GM18520 (cell line): ENCODE measurements around the gene ASMT.
"Not testable (repeated sequence)": the region's sequence is repeated elsewhere in the genome, so short reads cannot be mapped to it uniquely, and the experiment has no call there.

ENCODE experiments used
- ATAC-seq: cut with Tn5 transposase; IDR thresholded peaks from one replicate; pipeline ENCODE4 v1.9.1; 2021; ENCODE audit not compliant: unreplicated experiment

ASMT gene

DNA sequence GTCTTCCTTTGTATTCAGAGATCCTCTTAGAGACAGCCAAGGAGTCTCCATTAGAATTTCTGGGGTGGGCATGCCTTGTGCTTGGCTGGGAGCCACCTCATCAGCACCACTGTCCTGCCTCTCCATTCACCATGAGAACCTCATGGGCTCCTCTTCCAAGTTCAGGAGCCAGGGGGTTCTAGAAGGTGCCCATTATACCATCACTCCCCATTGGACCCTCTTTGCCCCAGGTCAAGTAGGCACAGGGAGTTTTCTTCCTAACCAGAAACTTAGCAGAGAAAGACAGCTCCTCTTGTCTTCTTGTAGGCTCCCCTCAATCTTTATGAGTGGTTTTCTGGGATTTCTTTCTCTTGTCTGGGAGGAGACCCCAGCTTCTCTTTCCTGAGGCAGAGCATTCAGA, 31.1 kb downstream of the ASMT start:
- ATAC-seq: no peak

DNA sequence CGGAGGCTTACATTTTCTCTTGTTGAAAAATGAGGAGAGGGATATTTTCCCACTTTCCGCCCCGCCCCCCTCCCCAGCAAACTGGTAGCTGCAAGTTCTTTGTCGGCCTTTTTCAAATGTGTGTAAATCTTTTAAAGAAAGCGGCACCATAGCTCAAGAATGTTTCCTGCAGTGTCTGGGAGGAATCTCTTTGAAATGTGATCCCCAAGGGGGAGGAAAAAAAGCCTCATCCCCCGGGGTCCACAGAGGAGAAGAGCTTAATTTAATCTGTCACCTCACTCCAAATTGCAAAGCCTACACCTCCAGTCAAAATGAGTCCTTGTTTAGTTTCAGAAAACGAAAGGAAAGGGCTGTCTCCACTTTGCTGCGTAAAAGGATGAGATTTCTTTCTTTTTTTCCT, 34.8 kb downstream of the ASMT start:
- ATAC-seq: no peak

DNA sequence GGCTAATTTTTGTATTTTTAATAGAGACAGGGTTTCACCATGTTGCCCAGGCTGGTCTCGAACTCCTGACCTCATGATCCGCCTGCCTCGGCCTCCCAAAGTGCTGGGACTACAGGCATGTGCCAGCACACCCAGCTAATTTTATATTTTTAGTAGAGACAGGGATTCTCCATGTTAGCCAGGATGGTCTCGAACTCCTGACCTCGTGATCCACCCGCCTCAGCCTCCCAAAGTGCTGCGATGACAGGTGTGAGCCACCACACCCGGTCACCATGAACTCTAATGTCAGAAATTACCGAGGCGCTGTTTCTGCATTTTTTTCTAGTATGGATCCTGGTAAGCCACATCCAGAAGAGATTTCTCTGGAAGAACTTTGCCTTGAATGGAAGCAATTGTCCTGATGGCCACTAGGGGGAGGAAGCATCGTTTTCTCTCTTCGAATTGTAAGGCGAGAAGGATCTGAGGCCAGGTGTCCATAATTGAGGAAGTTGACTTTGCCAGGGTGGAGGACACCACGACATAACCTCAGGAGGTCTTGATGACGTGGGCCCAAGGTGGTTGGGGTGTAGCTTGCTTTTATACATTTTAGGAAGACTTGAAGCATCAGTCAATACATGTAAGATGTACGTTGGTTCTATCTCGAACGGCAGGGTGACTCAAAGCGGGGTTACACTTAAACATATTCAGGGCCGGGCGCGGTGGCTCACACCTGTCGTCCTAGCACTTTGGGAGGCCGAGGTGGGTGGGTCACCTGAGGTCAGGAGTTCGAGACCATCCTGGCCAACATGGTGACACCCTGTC, 37.4 kb downstream of the ASMT start:
- not testable (repeated sequence) for ATAC-seq

DNA sequence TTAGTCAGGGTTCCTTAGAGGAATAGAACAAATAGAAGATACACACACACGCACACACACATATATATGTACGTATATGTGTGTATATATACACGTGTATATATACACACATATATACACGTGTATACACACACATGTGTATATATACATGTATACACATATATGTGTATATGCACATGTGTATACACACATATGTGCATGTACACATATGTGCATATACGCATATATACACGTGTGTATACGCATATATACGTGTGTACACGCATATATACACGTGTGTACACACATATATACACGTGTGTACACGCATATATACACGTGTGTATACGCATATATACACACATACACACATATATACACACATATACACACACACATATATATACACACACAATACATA, 41.5 kb downstream of the ASMT start:
- no peak for ATAC-seq

DNA sequence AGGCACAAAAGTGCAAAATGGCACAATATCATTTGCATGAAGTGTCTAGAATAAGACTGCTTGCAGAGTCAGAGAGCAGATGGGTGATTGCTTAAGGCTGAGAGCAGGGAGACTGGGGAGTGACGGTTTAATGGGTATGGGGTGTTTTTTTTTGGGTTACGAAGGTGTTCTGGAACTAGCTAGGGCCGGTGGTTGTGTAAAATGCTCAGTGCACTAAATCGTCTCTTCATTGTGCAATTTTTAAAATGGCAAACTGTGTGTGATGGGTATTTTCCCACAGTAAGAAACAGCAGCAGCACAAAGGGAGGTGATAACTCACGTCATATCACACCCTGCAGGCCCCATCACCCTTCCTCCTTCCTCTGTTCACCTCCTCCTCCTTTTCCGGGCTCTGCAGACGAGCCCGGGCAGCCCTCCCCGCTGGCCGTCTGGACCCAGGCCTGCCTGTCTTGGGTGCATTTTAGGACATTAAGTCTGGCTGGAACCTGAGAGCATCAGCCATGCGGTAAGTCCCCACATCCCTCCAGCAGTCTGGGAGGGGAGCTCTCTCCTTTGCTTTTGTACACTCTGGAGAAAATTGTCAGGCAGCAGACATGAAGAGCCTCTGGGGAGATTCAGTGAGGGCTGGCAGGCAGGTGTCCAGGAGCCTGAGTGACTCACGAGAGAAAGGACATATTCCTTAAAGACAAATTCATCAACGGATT, 42.7 kb downstream of the ASMT start:
- peak; percentile 32 for ATAC-seq

DNA sequence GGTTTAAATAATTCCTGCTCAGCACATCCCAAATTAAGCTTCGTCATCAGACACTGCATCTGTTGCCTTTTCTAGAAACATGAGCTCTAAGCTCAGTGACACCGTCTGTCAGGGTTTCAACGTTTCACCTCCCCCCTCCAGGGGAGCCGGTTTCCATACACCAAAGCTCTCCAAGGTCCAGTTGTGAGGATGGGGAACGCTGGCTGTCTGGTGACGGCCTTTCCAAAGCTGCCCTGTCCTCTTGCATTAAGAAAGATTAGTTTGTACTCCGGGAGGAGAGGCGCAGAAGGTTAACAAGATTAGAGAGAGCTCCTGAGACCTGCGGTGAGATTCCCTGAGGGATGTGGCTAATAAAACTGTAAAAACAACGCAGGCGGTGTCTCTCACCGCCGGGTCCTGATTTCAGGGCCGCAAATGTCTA, 43.2 kb downstream of the ASMT start:
- ATAC-seq: no peak

DNA sequence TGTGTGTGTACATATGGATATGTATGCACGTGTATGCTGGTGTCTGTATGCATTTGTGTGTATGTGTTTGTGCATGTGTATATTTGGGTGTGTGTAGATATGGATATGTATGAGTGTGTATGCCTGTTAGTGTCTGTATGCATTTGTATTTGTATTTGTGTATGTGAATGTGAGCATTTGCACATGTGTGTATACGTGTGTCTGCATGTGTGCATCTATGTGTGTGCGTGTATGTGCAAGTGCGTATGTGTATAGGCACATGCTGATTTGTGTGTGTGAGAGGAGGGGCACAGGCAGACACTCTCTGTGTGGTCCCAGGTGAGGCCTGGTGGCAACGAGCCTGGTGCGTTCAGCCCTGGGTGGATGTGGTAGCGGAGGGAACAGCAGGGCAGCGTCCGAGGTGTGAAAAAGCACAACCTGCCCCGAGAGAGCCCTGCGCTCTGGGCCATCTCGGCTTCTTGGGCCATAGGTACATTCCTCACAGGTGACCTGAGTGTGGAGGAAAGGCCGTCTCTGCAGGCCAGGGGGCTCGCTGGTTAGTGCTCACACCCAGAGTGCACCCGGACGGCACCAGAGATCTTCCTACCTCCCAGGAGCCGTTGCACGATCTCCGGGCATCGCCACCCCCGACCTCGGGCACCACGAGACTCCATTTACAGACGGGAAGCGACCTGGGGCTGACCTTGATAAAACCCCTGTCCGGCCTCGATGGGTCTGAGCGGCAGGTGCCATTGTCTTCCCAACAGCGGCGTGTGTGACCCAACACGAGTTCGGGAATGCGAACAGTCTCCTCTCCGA, 45.0 kb downstream of the ASMT start:
- ATAC-seq: no peak

DNA sequence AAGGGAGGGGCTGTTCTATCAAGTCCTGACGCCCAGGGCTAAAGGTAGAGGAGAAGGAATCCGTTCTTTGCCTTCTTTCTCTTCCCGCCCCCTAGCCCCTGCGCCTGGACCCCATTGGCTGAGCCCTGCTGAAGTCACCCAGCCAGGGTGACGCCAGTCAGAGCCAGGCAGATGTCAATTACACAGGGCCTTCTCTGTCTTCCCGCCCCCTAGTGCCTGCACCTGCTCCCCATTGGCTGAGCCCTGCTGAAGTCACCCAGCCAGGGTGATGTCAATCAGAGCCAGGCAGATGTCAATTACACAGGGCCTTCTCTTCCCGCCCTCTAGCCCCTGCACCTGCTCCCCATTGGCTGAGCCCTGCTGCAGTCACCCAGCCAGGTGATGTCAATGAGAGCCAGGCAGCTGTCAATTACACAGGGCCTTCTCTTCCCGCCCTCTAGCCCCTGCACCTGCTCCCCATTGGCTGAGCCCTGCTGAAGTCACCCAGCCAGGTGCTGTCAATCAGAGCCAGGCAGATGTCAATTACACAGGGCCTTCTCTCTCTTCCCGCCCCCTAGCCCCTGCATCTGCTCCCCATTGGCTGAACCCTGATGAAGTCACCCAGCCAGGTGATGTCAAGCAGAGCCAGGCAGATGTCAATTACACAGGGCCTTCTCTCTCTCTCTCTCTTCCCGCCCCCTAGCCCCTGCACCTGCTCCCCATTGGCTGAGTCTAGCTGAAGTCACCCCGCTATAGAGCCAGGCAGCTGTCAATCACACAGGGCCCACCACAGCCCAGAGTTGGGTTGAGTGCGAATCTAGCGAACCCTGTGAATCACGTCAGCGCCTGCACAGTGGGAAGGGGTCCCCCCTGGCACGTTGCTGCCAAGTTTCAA, 46.4 kb downstream of the ASMT start:
- peak; percentile 65 for ATAC-seq

DNA sequence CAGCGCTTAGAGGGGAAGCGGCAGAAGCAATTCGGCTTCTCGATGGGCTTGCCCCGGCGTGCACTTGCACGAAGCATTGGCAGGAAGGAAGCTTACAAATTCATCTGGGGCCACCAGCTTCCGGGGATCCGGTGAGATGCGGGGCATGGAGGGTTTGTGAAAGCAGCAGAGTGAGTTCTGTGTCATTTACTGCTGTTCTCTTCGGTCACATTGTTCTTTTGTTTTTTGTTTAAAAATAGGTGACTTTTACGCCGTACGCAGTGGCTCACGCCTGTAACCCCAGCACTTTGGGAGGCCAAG, 47.0 kb downstream of the ASMT start:
- no peak for ATAC-seq

DNA sequence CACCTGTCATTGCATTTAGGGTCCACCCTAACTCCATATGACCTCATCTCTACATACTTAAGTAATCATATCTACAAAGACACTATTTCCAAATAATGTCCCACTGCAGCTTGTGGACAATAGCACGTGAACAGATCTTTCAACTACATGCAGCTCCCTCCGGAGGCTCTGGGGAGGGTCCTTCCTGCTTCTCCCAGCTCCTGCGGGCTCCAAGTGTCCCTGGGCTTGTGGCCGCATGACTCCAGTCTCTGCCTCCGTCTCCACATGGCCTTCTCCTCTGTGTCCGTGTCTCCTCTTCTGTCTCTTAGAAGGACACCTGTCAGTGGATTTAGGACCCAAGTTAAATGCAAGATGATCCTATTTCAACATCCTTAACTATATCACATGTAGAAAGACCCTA, 52.7 kb downstream of the ASMT start:
- no peak for ATAC-seq

DNA sequence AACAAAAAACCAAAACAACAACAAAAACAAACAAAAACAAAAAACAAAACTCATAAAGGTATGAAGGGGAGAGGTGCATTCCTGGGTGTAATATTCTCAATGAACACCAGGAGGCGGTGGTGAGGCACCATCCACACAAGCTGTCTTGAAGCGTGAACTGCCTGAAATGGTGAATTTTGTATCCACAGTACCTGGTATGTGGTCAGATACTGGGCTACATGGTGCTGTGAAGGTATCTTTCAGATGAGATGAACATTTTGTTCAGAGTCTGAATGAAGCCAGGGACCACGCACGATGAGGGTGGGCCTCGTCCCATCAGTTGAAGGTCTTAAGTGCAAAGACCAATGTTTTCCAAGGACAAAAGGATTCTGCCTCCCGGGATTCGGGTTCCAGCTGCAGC, 58.5 kb downstream of the ASMT start:
- ATAC-seq: no peak

DNA sequence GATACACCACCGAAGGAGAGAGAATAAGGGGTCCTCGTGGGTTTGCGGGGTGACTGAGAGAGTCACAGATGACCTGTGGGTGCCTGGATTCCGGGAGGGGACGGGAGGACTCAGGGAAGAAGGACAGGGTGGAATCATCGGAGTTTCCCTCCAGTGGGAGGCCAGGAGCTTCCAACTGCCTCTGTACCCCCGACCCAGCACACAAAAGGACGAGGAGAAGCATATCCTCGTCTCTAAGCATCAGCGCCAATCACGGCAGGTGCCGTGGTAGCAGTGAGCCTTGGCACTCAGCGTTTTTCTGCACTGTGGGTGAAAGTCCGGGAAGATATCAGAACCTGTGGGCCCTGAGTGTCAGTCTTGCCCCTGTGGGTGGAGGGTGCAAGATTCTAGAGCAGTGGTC, 62.0 kb downstream of the ASMT start:
- no peak for ATAC-seq

DNA sequence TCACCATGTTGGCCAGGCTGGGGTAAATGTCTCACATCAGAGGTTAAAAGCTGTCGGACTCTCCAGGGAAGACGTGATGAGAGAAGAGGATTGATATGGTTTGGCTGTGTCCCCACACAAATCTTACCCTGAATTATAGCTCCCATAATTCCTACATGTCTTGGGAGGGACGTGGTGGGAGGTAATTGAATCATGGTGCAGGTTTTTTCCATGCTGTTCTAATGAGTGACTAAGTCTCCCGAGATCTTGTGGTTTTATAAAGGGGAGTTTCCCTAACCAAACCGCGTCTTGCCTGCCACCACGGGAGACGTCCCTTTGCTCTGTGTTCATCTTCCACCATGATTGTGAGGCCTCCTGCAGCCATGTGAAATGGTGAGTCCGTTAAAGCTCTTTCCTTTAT, 64.4 kb downstream of the ASMT start:
- no peak for ATAC-seq

DNA sequence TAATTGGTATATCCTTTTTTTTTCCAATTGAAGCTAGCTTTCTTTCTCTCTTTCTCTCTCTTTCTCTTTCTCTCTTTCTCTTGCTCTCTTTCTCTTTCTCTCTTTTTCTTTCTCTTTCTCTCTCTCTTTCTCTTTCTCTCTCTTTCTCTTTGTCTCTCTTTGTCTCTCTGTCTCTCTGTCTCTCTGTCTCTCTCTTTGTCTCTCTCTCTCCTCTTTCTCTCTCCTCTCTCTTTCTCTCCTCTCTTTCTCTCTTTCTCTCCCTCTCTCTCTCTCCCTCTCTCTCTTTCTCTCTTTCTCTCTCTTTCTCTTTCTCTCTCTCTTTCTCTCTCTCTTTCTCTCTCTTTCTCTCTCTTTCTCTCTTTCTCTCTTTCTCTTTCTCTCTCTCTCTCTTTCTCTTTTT, 66.6 kb downstream of the ASMT start:
- ATAC-seq: no peak

DNA sequence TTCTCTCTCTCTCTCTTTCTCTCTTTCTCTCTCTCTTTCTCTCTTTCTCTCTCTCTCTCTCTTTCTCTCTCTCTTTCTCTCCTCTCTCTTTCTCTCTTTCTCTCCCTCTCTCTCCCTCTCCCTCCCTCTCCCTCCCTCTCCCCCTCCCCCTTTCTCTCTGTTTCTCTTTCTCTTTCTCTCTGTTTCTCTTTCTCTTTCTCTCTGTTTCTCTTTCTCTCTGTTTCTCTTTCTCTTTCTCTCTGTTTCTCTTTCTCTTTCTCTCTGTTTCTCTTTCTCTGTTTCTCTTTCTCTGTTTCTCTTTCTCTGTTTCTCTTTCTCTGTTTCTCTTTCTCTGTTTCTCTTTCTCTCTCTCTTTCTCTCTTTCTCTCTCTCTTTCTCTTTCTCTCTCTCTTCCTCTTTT, 67.0 kb downstream of the ASMT start:
- ATAC-seq: not testable (repeated sequence)

DNA sequence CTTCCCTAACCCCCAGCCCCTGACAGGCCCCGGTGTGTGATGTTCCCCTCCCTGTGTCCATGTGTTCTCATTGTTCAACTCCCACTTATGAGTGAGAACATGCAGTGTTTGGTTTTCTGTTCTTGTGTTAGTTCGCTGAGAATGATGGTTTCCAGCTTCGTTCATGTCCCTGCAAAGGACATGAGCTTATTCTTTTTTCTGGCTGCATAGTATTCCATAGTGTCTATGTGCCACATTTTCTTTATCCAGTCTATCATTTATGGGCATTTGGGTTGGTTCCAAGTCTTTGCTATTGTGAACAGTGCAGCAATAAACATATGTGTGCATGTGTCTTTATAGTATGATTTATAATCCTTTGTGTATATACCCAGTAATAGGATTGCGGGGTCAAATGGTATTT, 67.6 kb downstream of the ASMT start:
- ATAC-seq: not testable (repeated sequence)

DNA sequence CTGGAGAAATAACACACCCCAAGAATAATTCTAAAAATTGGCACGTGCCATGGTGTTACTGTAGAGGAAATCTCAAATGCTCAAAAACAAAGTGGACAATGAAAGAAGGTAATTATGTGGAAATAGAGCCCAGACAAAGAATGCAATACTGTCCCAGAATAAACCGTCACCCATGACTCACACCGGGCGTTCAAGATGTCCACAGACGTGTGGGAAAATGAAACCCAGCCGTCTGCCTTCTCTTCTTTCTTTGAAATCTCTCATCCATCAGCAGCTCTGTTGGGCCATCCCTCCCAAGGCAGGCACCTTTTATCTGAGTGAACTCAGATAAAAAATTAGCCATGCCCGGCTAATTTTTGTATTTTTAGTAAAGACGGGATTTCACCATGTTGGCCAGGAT, 70.0 kb downstream of the ASMT start:
- ATAC-seq: not testable (repeated sequence)

DNA sequence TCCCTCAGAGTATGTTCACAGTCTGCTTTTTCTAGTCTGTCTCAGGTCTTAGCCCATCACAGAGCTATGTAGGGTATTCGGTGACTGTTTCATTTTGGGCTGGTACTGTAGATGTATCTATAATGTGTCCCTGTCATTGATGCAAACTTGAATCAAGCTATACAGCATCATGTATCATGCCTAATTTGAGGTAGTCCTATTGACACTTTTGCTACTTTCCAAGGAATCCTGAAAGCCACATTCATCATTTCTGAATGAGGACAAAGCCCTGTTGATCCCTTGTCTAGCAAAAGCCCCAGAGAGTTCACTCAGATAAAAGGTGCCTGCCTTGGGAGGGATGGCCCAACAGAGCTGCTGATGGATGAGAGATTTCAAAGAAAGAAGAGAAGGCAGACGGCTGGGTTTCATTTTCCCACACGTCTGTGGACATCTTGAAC, 70.6 kb downstream of the ASMT start:
- ATAC-seq: not testable (repeated sequence)

DNA sequence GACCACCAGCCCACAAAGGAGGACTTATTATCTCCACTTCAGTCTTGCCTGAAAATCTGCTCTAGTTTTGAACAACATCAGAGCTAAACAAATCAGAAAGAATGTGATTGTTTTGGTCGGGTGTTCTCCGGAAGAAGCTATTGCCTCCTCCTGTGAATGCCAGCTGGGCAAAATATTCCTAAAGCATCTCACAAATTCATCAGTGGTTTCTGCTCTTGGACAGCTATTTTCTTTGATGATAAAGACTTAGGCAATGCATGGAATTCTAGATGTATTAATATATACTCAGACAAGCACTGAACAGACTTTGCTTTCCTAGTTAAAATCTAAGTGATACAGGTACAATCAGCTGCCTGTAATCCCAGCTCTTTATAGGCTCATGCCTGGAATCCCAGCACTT, 71.8 kb downstream of the ASMT start:
- ATAC-seq: no peak
